ENCODE results near the gene NOLC1. TPM values are rescaled to one million over a fixed set of nuclear protein-coding genes. Genes with fewer than 3 reads are reported as not detected.

The NOLC1 gene
- polyA plus RNA-seq, 3 donors = 10.0 to 32.1 (median 19.3) TPM

DNA sequence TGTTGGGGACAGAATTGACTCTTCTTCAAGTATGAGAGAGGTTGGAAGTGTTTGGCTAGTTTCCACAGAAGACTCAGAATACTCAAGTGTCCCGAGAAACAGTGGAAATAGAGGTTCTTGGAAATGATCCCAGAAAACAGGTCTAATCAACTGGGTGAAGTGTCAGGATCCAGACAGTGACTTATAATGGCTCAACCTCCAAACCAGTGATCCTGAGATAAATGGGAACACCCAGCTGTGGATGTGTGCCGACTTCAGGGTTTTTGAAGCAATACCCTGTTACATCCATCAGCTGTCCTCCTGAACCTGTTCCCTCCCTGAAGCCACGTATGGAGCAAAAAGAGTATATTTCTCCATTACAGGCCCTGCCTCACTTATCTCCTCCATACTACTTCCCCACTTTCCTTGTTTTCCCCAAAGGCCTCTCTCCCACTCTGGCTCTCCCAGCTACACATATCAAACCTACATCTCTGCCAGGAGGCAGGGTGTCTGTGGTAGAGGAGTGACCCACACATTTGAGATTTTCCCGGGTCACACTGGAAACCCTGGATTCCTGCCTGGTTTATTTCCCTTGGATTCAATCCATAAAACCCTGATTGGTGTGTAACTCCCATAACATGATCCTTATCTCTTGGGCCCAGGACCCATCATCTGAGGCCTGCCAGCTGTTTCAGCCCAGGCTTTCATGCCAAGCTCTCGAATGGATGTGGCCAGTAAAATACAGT, 56.3 kb downstream of the NOLC1 start:
- Histone ChIP-seq H3K4me2 (replicated peaks; ENCODE audit: extremely low read depth, low read length, poor library complexity, severe bottlenecking) (no peak overlapping the region), H3K4me3 (replicated peaks in 1 of 3; ENCODE audit: low read depth in 2 of 3, low read length in 3 of 3) (no peak overlapping the region), H3K27me3 (ENCODE audit: control insufficient read depth in 2 of 2, insufficient read depth in 2 of 2, low read length in 2 of 2) (no peaks in the 10 kb centered on the region), H3K9me3 (replicated peaks in 1 of 2; ENCODE audit: control insufficient read depth in 1 of 2, insufficient read depth in 1 of 2, low read length in 2 of 2) (peaks cover 0 to 7% of the 10 kb centered on the region in 2 donors), H3K79me2 (ENCODE audit: insufficient read depth, low read length) (no peaks in the 10 kb centered on the region), H3K36me3 (replicated peaks in 1 of 2; ENCODE audit: control insufficient read depth in 1 of 2, insufficient read depth in 2 of 2, low read length in 2 of 2) (no peaks in the 10 kb centered on the region), H4K20me1 (ENCODE audit: insufficient read depth, low read length) (no peaks in the 10 kb centered on the region), H3K27ac (ENCODE audit: low read depth in 1 of 2, low read length in 2 of 2) (no peak overlapping the region), H3K4me1 (ENCODE audit: control insufficient read depth in 1 of 2, insufficient read depth in 2 of 2, low read length in 2 of 2) (peaks cover 2 to 3% of the 10 kb centered on the region in 2 donors), H3K9ac (ENCODE audit: insufficient read depth, low read length, poor library complexity, severe bottlenecking) (no peak overlapping the region), H2AFZ (ENCODE audit: insufficient read depth, low read depth, low read length, poor library complexity, severe bottlenecking) (no peak overlapping the region)
- Mint-ChIP-seq H3K9me3 (peaks cover 0 to 13% (median 6%) of the 10 kb centered on the region in 7 donors), H3K27me3 (ENCODE audit: low read depth in 3 of 3) (peaks cover 0 to 2% (median 0%) of the 10 kb centered on the region in 3 donors), H3K4me3 (no peak overlapping the region), H3K36me3 (no peaks in the 10 kb centered on the region), H3K27ac (no peak overlapping the region), H3K4me1 (peaks cover 5% of the 10 kb centered on the region)
- TF ChIP-seq, protein P1, sequence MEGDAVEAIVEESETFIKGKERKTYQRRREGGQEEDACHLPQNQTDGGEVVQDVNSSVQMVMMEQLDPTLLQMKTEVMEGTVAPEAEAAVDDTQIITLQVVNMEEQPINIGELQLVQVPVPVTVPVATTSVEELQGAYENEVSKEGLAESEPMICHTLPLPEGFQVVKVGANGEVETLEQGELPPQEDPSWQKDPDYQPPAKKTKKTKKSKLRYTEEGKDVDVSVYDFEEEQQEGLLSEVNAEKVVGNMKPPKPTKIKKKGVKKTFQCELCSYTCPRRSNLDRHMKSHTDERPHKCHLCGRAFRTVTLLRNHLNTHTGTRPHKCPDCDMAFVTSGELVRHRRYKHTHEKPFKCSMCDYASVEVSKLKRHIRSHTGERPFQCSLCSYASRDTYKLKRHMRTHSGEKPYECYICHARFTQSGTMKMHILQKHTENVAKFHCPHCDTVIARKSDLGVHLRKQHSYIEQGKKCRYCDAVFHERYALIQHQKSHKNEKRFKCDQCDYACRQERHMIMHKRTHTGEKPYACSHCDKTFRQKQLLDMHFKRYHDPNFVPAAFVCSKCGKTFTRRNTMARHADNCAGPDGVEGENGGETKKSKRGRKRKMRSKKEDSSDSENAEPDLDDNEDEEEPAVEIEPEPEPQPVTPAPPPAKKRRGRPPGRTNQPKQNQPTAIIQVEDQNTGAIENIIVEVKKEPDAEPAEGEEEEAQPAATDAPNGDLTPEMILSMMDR (IDR thresholded peaks at IDR 0.05) = no peak
- no peak for DNase-seq
- intact Hi-C loops (cut with micrococcal nuclease) = no loop called here
- WGBS (ENCODE audit: insufficient coverage) = 76% methylated on average over 2 of the region's 5 CpGs

DNA sequence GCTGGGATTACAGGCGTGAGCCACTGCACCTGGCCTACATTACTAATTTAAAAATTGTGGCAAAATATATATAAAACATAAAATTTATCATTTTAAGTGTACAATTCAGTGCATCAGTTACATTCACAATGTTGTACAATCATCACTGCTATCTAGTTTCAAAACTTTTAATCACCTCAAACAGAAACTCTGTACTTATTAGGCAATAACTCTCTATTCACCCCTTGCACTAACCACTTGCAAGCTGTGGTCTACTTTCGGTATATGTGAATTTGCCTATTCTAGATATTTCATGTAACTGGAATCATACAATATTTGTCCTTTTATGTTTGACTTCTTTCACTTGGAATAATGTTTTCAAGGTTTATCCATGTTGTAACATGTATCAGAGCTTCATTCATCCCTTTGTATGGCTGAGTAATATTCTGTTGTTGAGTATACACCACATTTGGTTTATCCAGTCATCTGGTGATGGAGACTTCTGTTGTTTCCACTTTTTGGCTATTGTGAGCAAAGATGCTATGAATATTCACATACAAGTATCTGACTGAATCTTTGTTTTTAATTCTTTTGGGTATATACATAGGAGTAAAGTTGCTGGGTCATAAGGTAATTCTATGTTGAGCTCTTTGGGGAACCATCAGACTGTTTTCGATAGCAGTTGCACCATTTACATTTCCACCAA, 59.6 kb downstream of the NOLC1 start:
- Histone ChIP-seq H3K9ac (ENCODE audit: insufficient read depth, low read length, poor library complexity, severe bottlenecking) (no peak overlapping the region), H3K4me2 (replicated peaks; ENCODE audit: extremely low read depth, low read length, poor library complexity, severe bottlenecking) (no peak overlapping the region), H3K27me3 (ENCODE audit: control insufficient read depth in 2 of 2, insufficient read depth in 2 of 2, low read length in 2 of 2) (no peaks in the 10 kb centered on the region), H3K4me1 (ENCODE audit: control insufficient read depth in 1 of 2, insufficient read depth in 2 of 2, low read length in 2 of 2) (peaks cover 4 to 10% of the 10 kb centered on the region in 2 donors), H3K79me2 (ENCODE audit: insufficient read depth, low read length) (no peaks in the 10 kb centered on the region), H3K27ac (ENCODE audit: low read depth in 1 of 2, low read length in 2 of 2) (no peak overlapping the region), H3K36me3 (replicated peaks in 1 of 2; ENCODE audit: control insufficient read depth in 1 of 2, insufficient read depth in 2 of 2, low read length in 2 of 2) (no peaks in the 10 kb centered on the region), H3K9me3 (replicated peaks in 1 of 2; ENCODE audit: control insufficient read depth in 1 of 2, insufficient read depth in 1 of 2, low read length in 2 of 2) (no peaks in the 10 kb centered on the region), H3K4me3 (replicated peaks in 1 of 3; ENCODE audit: low read depth in 2 of 3, low read length in 3 of 3) (no peak overlapping the region), H2AFZ (ENCODE audit: insufficient read depth, low read depth, low read length, poor library complexity, severe bottlenecking) (no peak overlapping the region), H4K20me1 (ENCODE audit: insufficient read depth, low read length) (no peaks in the 10 kb centered on the region)
- intact Hi-C loops (cut with micrococcal nuclease) = no loop called here
- no peak overlapping the region for H3K4me3 Mint-ChIP-seq
- no peaks in the 10 kb centered on the region for H3K36me3 Mint-ChIP-seq
- TF ChIP-seq, protein P1 (IDR thresholded peaks at IDR 0.05) = no peak
- H3K9me3 Mint-ChIP-seq = peaks cover 0 to 3% (median 0%) of the 10 kb centered on the region in 7 donors
- no CpG with 5 or more reads among the region's 3 CpGs for WGBS (ENCODE audit: insufficient coverage)
- H3K4me1 Mint-ChIP-seq = peaks cover 11% of the 10 kb centered on the region
- no peak overlapping the region for H3K27ac Mint-ChIP-seq
- no peak for DNase-seq
- peaks cover 0 to 2% (median 1%) of the 10 kb centered on the region in 3 donors for H3K27me3 Mint-ChIP-seq (ENCODE audit: low read depth in 3 of 3)

Other genes with a start within 250 kb of the NOLC1 start
- 10 to 100 TPM; 20.4 to 26.3 (median 22.1) TPM for gene ARMH3, start 96.2 kb upstream of the NOLC1 start, polyA plus RNA-seq
- 10 to 100 TPM in 2 of 3 donors, 1 to 10 TPM in 1; 2.9 to 27.3 (median 23.6) TPM for gene HPS6, start 87.0 kb upstream of the NOLC1 start, polyA plus RNA-seq
- gene LDB1, start 32.0 kb upstream of the NOLC1 start, polyA plus RNA-seq = 100 to 1,000 TPM in 1 of 3 donors, 10 to 100 TPM in 1, 1 to 10 TPM in 1; 8.7 to 103 (median 21.9) TPM
- 10 to 100 TPM in 1 of 3 donors, 1 to 10 TPM in 2; 1.1 to 15.6 (median 2.5) TPM for gene PPRC1, start 19.3 kb upstream of the NOLC1 start, polyA plus RNA-seq
- 1 to 10 TPM; 1.5 to 3.2 (median 2.2) TPM for gene ELOVL3, start 73.9 kb downstream of the NOLC1 start, polyA plus RNA-seq
- not detected for gene PITX3, start 89.1 kb downstream of the NOLC1 start, polyA plus RNA-seq
- 10 to 100 TPM in 2 of 3 donors, 1 to 10 TPM in 1; 4.2 to 17.4 (median 11.9) TPM for gene GBF1, start 93.1 kb downstream of the NOLC1 start, polyA plus RNA-seq
- gene NFKB2, start 243.3 kb downstream of the NOLC1 start, polyA plus RNA-seq = 100 to 1,000 TPM in 1 of 3 donors, 10 to 100 TPM in 1, 1 to 10 TPM in 1; 6.8 to 111 (median 15.0) TPM

Measured in CD14-positive monocyte (primary cell).